ENCODE data around the gene B3GNT5. TPM values are rescaled to one million over a fixed set of nuclear protein-coding genes. Genes with fewer than 3 reads are reported as not detected.

The B3GNT5 gene
- total and polyA plus RNA-seq, 11 donors = 0.87 to 12.3 (median 3.0) TPM

DNA sequence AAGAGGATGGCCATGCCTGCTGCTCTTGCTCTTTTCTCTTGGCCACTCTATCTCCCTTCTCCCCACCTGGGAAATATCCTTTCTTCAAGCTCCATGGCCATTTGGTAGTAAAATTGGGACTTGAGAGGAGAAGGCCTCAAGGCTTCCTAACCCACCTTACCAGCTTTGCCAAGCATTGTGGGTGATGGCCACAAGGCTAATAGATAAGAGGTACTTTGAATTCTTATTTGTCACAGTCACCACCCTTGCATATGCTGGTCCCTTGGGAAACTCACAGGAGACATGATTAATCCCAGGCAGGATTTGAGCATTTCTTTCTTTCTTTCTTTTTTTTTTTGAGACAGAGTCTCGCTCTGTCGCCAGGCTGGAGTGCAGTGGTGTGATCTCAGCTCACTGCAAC lies 37.2 kb downstream of the B3GNT5 start:
- peaks cover 2 to 32% (median 9%) of the 10 kb centered on the region in 12 donors for H3K4me1 ChIP-seq
- H3K27me3 ChIP-seq = no peaks in the 10 kb centered on the region
- H3K4me3 ChIP-seq = no peak overlapping the region
- no peak overlapping the region for H3K27ac ChIP-seq
- 94 to 100% (median 99%) methylated on average over 2 of the region's 2 CpGs for WGBS, 4 donors
- TF ChIP-seq, protein P1, sequence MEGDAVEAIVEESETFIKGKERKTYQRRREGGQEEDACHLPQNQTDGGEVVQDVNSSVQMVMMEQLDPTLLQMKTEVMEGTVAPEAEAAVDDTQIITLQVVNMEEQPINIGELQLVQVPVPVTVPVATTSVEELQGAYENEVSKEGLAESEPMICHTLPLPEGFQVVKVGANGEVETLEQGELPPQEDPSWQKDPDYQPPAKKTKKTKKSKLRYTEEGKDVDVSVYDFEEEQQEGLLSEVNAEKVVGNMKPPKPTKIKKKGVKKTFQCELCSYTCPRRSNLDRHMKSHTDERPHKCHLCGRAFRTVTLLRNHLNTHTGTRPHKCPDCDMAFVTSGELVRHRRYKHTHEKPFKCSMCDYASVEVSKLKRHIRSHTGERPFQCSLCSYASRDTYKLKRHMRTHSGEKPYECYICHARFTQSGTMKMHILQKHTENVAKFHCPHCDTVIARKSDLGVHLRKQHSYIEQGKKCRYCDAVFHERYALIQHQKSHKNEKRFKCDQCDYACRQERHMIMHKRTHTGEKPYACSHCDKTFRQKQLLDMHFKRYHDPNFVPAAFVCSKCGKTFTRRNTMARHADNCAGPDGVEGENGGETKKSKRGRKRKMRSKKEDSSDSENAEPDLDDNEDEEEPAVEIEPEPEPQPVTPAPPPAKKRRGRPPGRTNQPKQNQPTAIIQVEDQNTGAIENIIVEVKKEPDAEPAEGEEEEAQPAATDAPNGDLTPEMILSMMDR (IDR thresholded peaks at IDR 0.05) = no peak
- TF ChIP-seq POLR2A (IDR thresholded peaks at IDR 0.05) = no peak
- intact Hi-C loops (cut with DNase I) = no loop called here
- DNase-seq = no peak
- ATAC-seq = no peak
- H3K9me3 ChIP-seq = no peaks in the 10 kb centered on the region
- no peaks in the 10 kb centered on the region for H3K36me3 ChIP-seq

DNA sequence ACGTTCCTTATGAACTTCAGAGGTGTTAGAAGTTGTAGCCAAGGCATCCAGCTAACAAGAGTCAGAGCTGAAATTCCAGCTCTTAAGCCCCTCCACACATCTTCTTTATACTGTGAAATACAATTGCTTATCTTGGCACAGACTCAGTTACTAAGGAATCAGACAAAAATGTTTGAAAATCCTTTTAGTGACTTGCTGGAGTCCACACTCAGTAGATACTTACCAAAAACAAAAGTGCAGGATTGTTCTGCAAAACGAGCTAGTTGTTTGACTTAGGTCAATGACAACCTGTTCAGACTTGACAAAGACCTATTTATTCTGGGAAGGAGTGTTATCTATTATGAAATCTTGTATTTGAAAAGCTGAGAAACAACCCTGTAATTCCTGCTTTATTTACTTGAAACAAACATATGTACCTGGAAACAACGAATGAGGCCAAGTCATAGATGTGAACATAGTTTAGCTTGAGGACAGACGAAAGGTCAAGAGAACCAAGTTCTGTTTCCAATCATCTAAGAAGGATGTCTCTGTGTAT lies 38.5 kb downstream of the B3GNT5 start:
- DNase-seq = no peak
- H3K36me3 ChIP-seq = no peaks in the 10 kb centered on the region
- no peak overlapping the region for H3K4me3 ChIP-seq
- no peak for ATAC-seq
- intact Hi-C loops (cut with DNase I) = no loop called here
- no peaks in the 10 kb centered on the region for H3K9me3 ChIP-seq
- H3K27me3 ChIP-seq = no peaks in the 10 kb centered on the region
- WGBS, 4 donors = 75 to 81% (median 78%) methylated on average over 4 of the region's 4 CpGs
- H3K27ac ChIP-seq = no peak overlapping the region
- H3K4me1 ChIP-seq = peaks cover 0 to 29% (median 0%) of the 10 kb centered on the region in 12 donors
- no peak for TF ChIP-seq POLR2A (IDR thresholded peaks at IDR 0.05)

DNA sequence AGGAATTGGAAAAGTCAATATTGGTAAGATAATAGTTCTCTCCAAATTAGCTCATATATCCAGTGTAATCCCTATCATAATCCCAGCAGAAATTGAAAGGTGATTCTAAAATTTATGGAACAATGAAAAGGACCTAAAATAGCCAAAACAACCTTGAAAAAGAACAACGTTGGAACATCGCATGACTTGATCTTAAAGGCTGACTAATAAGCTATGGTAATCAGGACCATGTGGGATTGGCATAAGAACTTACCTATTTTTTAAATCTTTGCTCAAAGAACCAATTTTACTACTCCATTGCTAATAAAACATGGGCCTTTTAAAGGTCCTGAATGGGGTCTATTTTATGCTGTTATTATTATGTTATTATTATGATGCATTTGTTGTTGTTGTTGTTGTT lies 40.9 kb downstream of the B3GNT5 start:
- 85 to 92% (median 86%) methylated on average over 2 of the region's 2 CpGs for WGBS, 4 donors

DNA sequence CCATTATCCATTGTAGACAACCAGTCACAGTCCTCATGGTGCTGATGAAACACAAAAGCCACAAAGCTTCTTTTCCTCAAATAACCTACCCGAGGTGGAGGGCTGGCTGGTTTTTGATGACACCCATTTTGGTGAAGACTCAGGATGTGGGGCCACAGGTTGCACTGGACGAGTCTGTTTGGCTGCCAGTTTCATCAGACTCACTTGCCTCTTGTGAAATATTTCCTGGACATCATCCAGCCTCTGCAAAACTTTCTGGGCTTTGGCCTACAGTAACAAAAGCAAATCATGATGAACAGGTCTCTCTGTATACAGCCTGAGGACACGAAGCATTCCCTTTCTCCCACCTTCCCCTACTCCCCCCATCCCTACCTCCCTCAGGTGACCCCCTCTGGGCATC lies 42.2 kb downstream of the B3GNT5 start:
- H3K27ac ChIP-seq = no peak overlapping the region
- DNase-seq = peak in 2 of 5 donors; percentile 31 to 48
- intact Hi-C loops (cut with DNase I) = loop anchor here in 1 of 10 donors (5.0 kb wide), 1 partner anchor 38 kb away; no protein-coding TSS in a partner anchor

More for the DNA sequence above, 40.9 kb downstream of the B3GNT5 start:
- intact Hi-C loops (cut with DNase I) = no loop called here
- Histone ChIP-seq H3K4me3 (no peak overlapping the region), H3K36me3 (no peaks in the 10 kb centered on the region), H3K4me1 (peaks cover 0 to 18% (median 0%) of the 10 kb centered on the region in 12 donors), H3K9me3 (no peaks in the 10 kb centered on the region), H3K27me3 (no peaks in the 10 kb centered on the region), H3K27ac (no peak overlapping the region)
- DNase-seq (no peak), ATAC-seq (no peak)
- no peak for TF ChIP-seq POLR2A (IDR thresholded peaks at IDR 0.05)
- TF ChIP-seq, protein P1 (IDR thresholded peaks at IDR 0.05) = no peak

More for the DNA sequence above, 42.2 kb downstream of the B3GNT5 start:
- Histone ChIP-seq H3K27me3 (no peaks in the 10 kb centered on the region), H3K4me3 (no peak overlapping the region), H3K9me3 (no peaks in the 10 kb centered on the region), H3K4me1 (peaks cover 0 to 23% (median 0%) of the 10 kb centered on the region in 12 donors), H3K36me3 (no peaks in the 10 kb centered on the region)
- WGBS, 4 donors = 47 to 62% (median 56%) methylated on average over 3 of the region's 3 CpGs
- ATAC-seq = peak in 2 of 4 donors; percentile 62 to 78
- TF ChIP-seq, protein P1 (IDR thresholded peaks at IDR 0.05) = no peak
- no peak for TF ChIP-seq POLR2A (IDR thresholded peaks at IDR 0.05)
